A549 treated with ZK216348 at 1 μM for 4 hours (cell line): ENCODE data around the gene PRR23A. TPM values are rescaled to one million over a fixed set of nuclear protein-coding genes. Genes with fewer than 3 reads are reported as not detected.

ENCODE experiments used
- total RNA-seq: library from RNA; stranded (reverse); fragments of 200-300 nt; extraction: Qiagen RNA extraction; gene quantifications from 5 replicates; pipeline ENCODE4 v1.2.3, GENCODE V29; 2022; ENCODE audit warnings: low read depth

The PRR23A gene
- not detected in 5 replicates for total RNA-seq

GRCh38 chr3:139006051-139006716 is at the start of gene PRR23A:
Gene PRR23A, minus strand, starts transcription at chr3:139006268. Its CDS starts 0 bp downstream, at chr3:139006268.

GRCh38 chr3:139044366-139045210 is 38.5 kb upstream of the PRR23A start, which contains the start of gene PRR23C:
Gene PRR23C, minus strand, starts transcription at chr3:139044892. Its CDS starts 272 bp downstream, at chr3:139044620.

GRCh38 chr3:139020868-139021234 is 14.8 kb upstream of the PRR23A start, which contains the start of gene PRR23B:
Gene PRR23B, minus strand, starts transcription at chr3:139020926. Its CDS starts 265 bp downstream, at chr3:139020661.

Other genes starting within 250 kb of the PRR23A start
- 14.4 to 20.9 TPM (median 17.4 TPM) in 5 replicates for gene PIK3CB, start 171.3 kb downstream of the PRR23A start, total RNA-seq
- gene FOXL2, start 59.1 kb downstream of the PRR23A start, total RNA-seq = 2.5 to 6.0 TPM (median 4.8 TPM) in 5 replicates
- gene FOXL2NB, start 59.1 kb downstream of the PRR23A start, total RNA-seq = 0.95 to 1.5 TPM (median 1.3 TPM) in 5 replicates
- not detected in 5 replicates for gene PRR23B, start 14.7 kb upstream of the PRR23A start, total RNA-seq
- gene PRR23C, start 38.6 kb upstream of the PRR23A start, total RNA-seq = not detected in 5 replicates